HG03064 (cell line): ENCODE measurements around the gene ATRNL1.
"Not testable (repeated sequence)": the region's sequence is repeated elsewhere in the genome, so short reads cannot be mapped to it uniquely, and the experiment has no call there.

Source experiments
- ATAC-seq: cut with Tn5 transposase; IDR thresholded peaks from one replicate; pipeline ENCODE4 v1.9.1; 2021; ENCODE audit warnings: low read depth; ENCODE audit not compliant: unreplicated experiment

ATRNL1 gene

DNA sequence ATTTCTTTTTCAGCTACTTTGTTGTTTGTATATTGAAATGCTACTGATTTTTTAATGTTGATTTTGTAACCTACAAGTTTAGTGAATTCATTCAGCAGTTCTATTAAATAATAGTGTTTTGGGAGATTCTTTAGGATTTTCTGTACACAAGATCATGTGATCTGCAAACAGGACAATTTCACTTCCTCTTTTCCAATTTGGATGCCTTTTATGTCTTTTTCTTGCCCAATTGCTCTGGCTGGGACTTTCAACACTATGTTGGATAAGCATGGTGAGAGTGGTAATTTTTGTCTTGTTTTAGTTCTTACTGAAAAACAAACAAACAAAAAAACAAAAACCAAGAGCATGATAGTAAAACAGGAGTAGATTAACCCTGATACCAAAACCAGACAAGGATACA, 316.2 kb downstream of the ATRNL1 start:
- ATAC-seq = no peak

- ATAC-seq = peak; percentile 75
Observed at GRCh38 chr10:115417585-115418265, 324.6 kb downstream of the ATRNL1 start.

- no peak for ATAC-seq
Observed at GRCh38 chr10:115422624-115423023, 329.5 kb downstream of the ATRNL1 start.

GRCh38 chr10:115427611-115428010, 334.4 kb downstream of the ATRNL1 start:
- no peak for ATAC-seq

DNA sequence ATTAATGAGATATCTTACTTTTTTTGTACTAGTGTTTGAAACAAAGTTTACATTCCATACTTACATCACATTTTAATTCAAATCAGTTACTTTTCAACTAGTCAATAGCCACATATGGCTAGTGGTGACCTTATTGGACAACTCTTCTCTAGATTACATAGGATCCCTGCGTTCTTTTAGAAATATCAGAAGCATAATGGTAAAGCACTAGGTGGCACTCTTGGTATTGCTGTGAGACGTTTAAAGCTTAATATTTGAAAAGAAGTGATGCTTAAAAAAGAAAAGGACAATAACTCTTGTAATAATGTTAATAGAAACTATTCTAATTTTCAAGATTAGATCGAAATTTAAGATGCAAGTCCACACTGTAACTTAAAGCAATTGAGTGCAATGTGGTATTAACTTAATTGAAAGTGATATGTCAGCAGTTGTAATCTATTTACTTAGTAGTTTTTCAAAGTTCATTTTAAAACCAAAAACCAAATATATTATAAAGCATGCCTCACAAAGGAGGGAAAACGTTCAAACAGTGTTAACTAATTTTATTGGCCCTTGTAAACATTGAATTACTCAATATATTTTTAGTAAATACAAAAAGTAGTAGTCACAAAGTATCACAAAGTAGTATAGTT, 339.1 kb downstream of the ATRNL1 start:
- no peak for ATAC-seq

GRCh38 chr10:115436999-115437398, 343.8 kb downstream of the ATRNL1 start:
- no peak for ATAC-seq

- ATAC-seq = no peak
Observed at GRCh38 chr10:115441907-115442545, 348.9 kb downstream of the ATRNL1 start.

- ATAC-seq = no peak
Observed at GRCh38 chr10:115456812-115457211, 363.6 kb downstream of the ATRNL1 start.

DNA sequence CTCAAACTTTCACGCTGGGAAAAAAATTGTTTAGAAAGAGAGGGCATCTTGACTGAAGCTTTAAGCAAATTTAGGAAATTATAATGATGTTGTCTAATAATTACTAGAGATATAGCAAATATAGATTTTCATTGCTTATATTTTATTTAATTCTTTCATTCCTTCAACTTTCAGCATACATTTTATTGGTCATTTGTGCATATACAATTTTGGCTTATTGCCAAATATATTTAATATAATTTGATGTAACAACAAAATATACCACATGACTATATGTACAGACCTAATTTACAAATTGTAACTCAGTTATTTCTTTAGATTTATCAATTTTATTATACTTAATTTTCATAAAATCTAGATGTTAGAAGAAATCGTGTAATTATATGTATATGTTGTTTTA, 390.1 kb downstream of the ATRNL1 start:
- no peak for ATAC-seq

DNA sequence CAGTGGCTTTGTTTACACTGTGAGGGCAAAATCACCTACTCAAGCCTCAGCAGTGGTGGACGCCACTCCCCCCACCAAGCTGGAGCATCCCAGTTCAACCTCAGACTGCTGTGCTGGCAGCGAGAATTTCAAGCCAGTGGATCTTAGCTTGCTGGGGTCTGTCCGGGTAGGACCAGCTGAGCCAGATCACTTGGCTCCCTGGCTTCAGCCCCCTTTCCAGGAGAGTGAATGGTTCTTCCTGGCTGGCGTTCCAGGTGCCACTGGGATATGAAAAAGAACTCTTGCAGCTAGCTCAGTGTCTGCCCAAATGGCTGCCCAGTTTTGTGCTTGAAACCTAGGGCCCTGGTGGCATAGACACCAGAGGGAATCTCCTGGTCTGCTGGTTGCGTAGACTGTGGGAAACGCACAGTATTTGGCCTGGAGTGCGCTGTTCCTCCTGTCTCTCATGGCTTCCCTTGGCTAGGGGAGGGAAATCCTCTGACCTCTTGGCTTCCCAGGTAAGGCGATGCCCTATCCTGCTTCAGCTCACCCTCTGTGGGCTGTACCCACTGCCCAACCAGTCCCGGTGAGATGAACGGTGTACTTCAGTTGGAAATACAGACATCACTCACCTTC, 398.5 kb downstream of the ATRNL1 start:
- ATAC-seq = no peak

DNA sequence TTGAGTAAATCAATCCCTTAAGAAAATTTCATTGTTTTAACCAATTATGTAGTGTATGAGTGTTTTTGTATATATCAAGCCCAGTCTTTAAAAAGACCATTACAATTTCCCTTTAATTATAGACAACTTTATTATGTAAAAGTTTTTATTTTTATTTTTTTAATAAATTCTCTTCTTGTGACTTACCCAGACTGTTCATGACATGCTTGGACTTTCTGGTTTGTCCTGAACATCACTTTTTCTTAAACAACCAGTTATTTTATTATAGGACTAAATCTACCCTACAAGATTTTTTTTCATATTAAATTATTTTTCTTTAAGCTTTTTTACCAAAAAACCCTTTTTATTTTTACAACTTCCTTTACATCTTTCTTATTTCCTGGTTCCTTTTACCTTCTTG, 410.4 kb downstream of the ATRNL1 start:
- no peak for ATAC-seq

DNA sequence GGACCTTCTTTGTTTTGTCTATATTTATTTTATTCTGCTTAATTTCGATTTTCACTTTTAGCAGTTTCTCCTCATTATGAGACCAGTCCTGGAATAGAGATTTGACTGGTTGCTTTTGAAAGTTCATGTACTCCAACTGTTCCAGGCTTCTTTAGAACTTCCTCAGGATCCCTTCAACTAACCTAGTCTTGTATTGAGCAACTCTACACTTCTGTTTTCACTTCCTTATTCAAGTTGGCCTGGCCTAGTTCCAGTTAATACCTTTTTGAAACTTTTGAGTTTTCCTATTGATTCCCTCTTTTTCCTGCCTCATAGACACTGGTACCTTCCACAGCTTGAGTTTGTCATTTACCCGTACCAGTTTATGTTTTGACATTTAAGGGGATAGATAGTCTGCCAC, 421.7 kb downstream of the ATRNL1 start:
- no peak for ATAC-seq

DNA sequence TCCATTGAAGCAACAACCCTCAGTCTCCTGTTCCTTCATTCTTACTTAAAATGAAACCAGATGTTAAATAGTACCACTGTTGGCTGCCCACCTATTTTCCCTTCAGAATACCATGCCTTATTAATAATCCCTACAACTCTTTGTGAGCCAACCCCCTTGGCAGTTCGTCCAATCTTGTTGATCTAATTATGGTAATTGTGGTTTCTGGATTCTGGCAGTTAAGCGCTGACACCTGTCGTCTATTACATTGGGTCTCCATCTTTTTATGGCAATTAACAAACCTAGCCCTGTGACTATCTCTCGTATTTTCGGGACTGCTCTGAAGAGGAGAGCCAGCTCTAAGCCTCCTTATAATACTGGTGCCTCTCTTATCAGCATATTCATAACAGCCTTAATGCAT, 432.0 kb downstream of the ATRNL1 start:
- ATAC-seq = no peak

DNA sequence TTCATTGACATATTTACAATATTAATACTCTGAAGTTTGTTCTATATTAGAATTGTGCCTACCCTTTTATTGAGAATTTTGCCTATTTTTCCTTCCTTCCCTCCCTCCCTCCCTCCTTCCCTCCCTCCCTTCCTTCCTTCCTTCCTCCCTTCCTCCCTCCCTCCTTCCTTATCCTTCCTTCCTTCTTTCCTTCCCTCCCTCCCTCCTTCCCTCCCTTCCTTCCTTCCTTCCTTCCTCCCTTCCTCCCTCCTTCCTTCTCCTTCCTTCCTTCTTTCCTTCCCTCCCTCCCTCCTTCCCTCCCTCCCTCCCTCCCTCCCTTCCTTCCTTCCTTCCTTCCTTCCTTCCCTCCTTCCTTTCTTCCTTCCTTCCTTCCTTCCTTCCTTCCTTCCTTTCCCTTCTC, 434.5 kb downstream of the ATRNL1 start:
- not testable (repeated sequence) for ATAC-seq

DNA sequence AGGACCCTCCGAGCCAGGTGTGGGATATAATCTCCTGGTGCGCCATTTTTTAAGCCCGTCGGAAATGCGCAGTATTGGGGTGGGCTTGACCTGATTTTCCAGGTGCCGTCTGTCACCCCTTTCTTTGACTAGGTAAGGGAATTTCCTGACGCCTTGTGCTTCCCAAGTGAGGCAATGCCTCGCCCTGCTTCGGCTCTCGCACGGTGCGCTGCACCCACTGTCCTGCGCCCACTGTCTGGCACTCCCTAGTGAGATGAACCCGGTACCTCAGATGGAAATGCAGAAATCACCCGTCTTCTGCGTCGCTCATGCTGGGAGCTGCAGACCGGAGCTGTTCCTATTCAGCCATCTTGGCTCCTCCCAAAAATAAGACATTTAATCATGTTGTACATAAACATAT, 443.2 kb downstream of the ATRNL1 start:
- not testable (repeated sequence) for ATAC-seq

GRCh38 chr10:115539142-115539762, 446.1 kb downstream of the ATRNL1 start:
- no peak for ATAC-seq

DNA sequence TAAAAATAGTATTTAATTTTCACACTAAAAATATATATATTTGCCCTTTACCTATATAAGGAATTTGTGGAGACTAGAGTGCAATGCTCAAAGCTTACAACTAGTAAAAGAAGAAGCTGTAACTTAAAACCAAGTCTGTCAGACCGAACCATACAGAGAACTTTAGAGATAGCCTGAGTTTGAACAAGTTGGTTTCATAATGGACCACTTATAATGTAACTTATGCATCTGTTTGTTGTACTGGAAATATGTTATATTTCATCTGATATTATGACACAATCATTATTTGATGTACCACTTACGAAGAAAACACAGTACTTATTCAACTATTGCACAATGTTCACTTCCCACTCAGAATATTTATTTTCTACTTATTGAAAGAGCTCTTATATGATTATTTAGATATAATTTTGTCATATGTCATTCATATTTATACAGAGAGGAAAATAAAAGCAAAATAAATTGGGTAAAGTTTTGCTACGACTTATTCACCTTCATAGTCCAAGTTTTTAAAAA, 462.8 kb downstream of the ATRNL1 start:
- no peak for ATAC-seq

DNA sequence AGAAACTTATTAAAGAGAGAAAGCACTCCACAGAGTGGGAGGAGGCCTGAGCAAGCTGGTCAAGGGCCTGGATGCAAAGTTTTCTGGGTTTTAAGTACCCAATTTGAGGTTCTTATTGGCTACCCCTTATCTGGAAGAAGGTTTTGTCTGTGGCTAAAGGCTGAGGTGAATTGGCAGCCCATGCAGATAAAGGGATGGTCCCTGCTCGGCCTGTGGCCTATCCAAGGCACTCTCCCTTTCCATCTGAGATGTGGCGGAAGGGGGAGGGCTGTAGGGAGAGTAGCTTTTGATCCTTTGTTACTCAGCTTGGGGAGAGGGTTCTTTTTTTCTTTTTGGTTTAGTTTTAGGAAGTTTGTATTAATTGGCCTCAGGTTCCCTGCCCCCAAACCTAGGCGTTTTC, 465.1 kb downstream of the ATRNL1 start:
- no peak for ATAC-seq

DNA sequence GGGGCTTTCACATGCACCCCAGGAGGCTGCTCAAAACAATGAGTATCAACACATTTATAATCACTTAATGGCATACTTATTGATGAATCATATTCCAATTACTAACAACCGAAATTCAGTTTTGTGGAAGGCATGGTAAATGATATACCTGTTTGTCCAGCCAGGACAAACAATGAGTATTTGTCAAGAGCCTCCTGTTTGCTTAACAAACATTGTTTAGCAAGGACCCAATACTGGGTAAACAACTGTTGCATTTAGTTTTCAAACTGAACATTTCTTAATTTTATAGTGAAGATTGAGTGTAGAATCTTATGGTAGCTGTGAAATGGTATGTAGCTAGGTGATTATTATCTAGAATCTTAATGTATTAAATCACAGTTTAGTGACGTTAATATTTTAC, 473.7 kb downstream of the ATRNL1 start:
- ATAC-seq = no peak

DNA sequence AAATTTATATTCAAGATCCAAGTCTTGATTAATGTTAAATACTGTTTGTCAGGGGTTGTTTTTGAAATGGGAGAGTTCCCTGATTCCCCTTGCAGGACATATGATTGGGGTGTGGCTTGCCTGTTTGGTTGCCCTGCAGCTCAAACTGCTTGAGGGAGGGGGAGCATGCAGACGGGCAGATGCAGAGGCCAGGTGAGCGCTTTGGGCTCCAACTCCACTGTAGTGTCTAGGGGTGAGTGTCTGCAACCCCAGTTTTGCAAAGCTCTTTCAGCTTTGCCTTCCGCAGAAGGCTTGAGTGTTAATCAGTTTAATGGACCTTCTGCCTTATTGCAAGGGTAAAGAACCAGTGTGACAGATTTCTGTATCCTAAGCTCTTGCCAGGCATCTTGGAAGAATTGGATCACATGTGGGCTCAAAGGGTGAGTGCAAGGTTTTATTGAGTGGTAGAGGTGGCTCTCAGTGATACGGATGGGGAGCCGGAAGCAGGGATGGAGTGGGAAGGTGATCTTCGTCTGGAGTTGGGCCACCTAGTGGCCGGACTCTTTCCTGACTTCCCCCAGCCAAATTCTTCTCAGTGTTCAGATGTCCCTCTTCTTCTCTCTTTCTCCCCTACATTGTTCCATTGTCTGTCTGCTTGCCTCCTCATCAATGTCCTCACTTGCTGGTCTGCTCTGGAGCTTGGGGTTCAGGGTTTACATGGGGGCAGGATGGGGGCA, 479.7 kb downstream of the ATRNL1 start:
- no peak for ATAC-seq
